Activated CD4-positive, CD25-positive, alpha-beta regulatory T cell treated with anti-CD3 and anti-CD28 coated beads, Interleukin-2, amount 50 U/mL, for 72 hours (primary cell): Measurements from ENCODE around the gene BAIAP2L2.

Experiments used
- DNase-seq: peaks from one replicate; pipeline ENCODE4 v3.0.0; 2021

The BAIAP2L2 gene

GRCh38 chr22:38106814-38107578 lies 3.5 kb downstream of the BAIAP2L2 start:
- DNase-seq: no peak

- no peak for DNase-seq
Measured at GRCh38 chr22:38104084-38104483, 6.4 kb downstream of the BAIAP2L2 start.

GRCh38 chr22:38103641-38104040 lies 6.8 kb downstream of the BAIAP2L2 start:
- no peak for DNase-seq

- no peak for DNase-seq
Measured at GRCh38 chr22:38098410-38099249, 11.9 kb downstream of the BAIAP2L2 start.

GRCh38 chr22:38097557-38098409 lies 12.7 kb downstream of the BAIAP2L2 start:
- DNase-seq: no peak

- DNase-seq: no peak
Measured at GRCh38 chr22:38097058-38097457, 13.4 kb downstream of the BAIAP2L2 start.

- DNase-seq: no peak
Measured at GRCh38 chr22:38089474-38089851, 21.0 kb downstream of the BAIAP2L2 start.

- no peak for DNase-seq
Measured at GRCh38 chr22:38088629-38089473, 21.6 kb downstream of the BAIAP2L2 start.

- DNase-seq: no peak
Measured at GRCh38 chr22:38087855-38088254, 22.6 kb downstream of the BAIAP2L2 start.

GRCh38 chr22:38086942-38087341 lies 23.5 kb downstream of the BAIAP2L2 start:
- DNase-seq: no peak

- no peak for DNase-seq
Measured at GRCh38 chr22:38086001-38086845, 24.3 kb downstream of the BAIAP2L2 start.

GRCh38 chr22:38085501-38085900 lies 25.0 kb downstream of the BAIAP2L2 start:
- no peak for DNase-seq

GRCh38 chr22:38085056-38085455 lies 25.4 kb downstream of the BAIAP2L2 start:
- DNase-seq: no peak

- DNase-seq: no peak
Measured at GRCh38 chr22:38083931-38084631, 26.4 kb downstream of the BAIAP2L2 start, which contains the start of gene SLC16A8. SLC16A8 (minus strand) TSS chr22:38084184; CDS start chr22:38082873, 1,311 bp downstream.

GRCh38 chr22:38082986-38083710 lies 27.3 kb downstream of the BAIAP2L2 start:
- DNase-seq: no peak

- DNase-seq: no peak
Measured at GRCh38 chr22:38081941-38082828, 28.3 kb downstream of the BAIAP2L2 start.

- no peak for DNase-seq
Measured at GRCh38 chr22:38081636-38081940, 28.9 kb downstream of the BAIAP2L2 start.

- no peak for DNase-seq
Measured at GRCh38 chr22:38080850-38081635, 29.4 kb downstream of the BAIAP2L2 start.
